Activated B cell treated with CpG ODN at 0.5 μM for 24 hours (primary cell): Measurements from ENCODE around the gene ZNF638. TPM values are rescaled to one million over a fixed set of nuclear protein-coding genes. Genes with fewer than 3 reads are reported as not detected.

ENCODE experiments used
- ATAC-seq: fragments of 200-7000 bp; cut with Tn5 transposase; one replicate; pipeline ENCODE4 v1.10.0; 2021; ENCODE audit warnings: low read depth, mild to moderate bottlenecking, moderate library complexity
- CTCF ChIA-PET: fragments of 350-600 bp; sonication (Branson Sonifier 250); formaldehyde crosslinking; loops from one replicate; lab custom pipeline; 2021; ENCODE audit warnings: antibody characterized with exemption; lab: Charles Lee
- POLR2A ChIA-PET: fragments of 350-600 bp; sonication (Branson Sonifier 250); formaldehyde crosslinking; loops from one replicate; lab custom pipeline; 2021; ENCODE audit warnings: antibody characterized with exemption; lab: Charles Lee
- DNase-seq: peaks from one replicate; pipeline ENCODE4 v3.0.0; 2022
- H3K27ac Mint-ChIP-seq: one replicate; pipeline ENCODE4 v1.8.0; 2020; ENCODE audit warnings: mixed read lengths
- H3K27me3 Mint-ChIP-seq: one replicate; pipeline ENCODE4 v1.8.0; 2021; ENCODE audit warnings: mixed read lengths
- H3K36me3 Mint-ChIP-seq: one replicate; pipeline ENCODE4 v1.8.0; 2021; ENCODE audit warnings: low read depth, mixed read lengths
- H3K4me1 Mint-ChIP-seq: one replicate; pipeline ENCODE4 v1.8.0; 2021; ENCODE audit warnings: mixed read lengths
- H3K4me3 Mint-ChIP-seq: one replicate; pipeline ENCODE4 v1.8.0; 2020; ENCODE audit warnings: mild to moderate bottlenecking, mixed read lengths
- H3K9me3 Mint-ChIP-seq: one replicate; pipeline ENCODE4 v1.8.0; 2020; ENCODE audit warnings: mixed read lengths
- intact Hi-C: fragments of 100-400 bp; cut with micrococcal nuclease; formaldehyde crosslinking; loops from one replicate; pipeline ENCODE4 v1.15.1; 2024
- total RNA-seq: library from RNA; stranded (reverse); gene quantifications from 2 replicates; pipeline ENCODE4 v1.2.3, GENCODE V29; 2022
- TF ChIP-seq, protein P1 (sequence below): fragments of 200-600 bp; IDR thresholded peaks from one replicate; pipeline ENCODE4 v1.8.0; 2022; ENCODE audit warnings: antibody characterized with exemption, mild to moderate bottlenecking

Gene ZNF638
- total RNA-seq, 1 donor from 2014 or later, result 152 TPM

DNA sequence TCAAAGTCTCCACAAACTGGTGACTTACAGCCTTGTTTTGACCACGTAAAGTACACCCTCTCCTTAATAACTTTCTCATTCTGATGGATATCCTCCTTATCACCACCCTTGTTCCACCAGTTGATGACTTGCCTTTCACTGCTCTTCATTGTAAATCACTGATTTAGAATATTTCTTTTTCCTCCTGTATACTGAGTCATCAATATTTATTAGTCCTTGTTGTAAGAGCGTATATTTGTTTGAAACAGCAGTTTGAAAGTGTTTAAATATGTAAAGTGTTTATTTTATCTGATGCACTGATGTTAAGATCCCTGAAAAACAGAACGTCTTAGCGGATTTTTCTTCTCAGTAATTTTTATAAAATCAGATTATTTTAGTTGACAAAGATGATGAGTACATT lies 87.6 kb downstream of the ZNF638 start:
- H3K36me3 Mint-ChIP-seq, result peaks cover 31% of the 10 kb centered on the region
- H3K9me3 Mint-ChIP-seq, result no peaks in the 10 kb centered on the region
- TF ChIP-seq, protein P1, sequence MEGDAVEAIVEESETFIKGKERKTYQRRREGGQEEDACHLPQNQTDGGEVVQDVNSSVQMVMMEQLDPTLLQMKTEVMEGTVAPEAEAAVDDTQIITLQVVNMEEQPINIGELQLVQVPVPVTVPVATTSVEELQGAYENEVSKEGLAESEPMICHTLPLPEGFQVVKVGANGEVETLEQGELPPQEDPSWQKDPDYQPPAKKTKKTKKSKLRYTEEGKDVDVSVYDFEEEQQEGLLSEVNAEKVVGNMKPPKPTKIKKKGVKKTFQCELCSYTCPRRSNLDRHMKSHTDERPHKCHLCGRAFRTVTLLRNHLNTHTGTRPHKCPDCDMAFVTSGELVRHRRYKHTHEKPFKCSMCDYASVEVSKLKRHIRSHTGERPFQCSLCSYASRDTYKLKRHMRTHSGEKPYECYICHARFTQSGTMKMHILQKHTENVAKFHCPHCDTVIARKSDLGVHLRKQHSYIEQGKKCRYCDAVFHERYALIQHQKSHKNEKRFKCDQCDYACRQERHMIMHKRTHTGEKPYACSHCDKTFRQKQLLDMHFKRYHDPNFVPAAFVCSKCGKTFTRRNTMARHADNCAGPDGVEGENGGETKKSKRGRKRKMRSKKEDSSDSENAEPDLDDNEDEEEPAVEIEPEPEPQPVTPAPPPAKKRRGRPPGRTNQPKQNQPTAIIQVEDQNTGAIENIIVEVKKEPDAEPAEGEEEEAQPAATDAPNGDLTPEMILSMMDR, result no peak
- H3K4me1 Mint-ChIP-seq, result peaks cover 6% of the 10 kb centered on the region
- POLR2A ChIA-PET, result no interaction called here
- no peak for DNase-seq
- no peak overlapping the region for H3K4me3 Mint-ChIP-seq
- ATAC-seq, result no peak
- H3K27me3 Mint-ChIP-seq, result no peaks in the 10 kb centered on the region
- CTCF ChIA-PET, result no interaction called here
- H3K27ac Mint-ChIP-seq, result no peak overlapping the region
- intact Hi-C loops, result no loop called here

DNA sequence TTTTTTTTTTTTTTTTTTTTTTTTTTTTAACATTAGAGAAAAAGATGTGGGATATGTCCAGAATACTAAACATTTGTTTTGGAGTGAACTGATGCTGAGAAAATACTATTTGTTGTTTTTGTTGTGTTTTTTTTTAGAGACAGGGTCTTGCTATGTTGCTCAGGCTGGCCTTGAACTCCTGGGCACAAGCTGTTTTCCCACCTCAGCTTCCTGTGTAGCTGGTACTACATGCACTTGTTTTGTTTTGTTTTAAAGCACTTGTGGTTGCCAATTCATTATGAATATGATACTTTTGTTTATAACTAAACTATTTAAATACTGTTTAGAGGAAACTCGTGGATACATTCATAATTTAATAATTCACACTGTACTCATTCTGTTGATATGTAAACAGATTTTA lies 88.4 kb downstream of the ZNF638 start:
- intact Hi-C loops, result no loop called here
- H3K4me1 Mint-ChIP-seq, result peaks cover 6% of the 10 kb centered on the region
- TF ChIP-seq, protein P1, result no peak
- H3K36me3 Mint-ChIP-seq, result peaks cover 40% of the 10 kb centered on the region
- H3K27ac Mint-ChIP-seq, result no peak overlapping the region
- no peak for ATAC-seq
- no peaks in the 10 kb centered on the region for H3K9me3 Mint-ChIP-seq
- ChIA-PET CTCF (no interaction called here), POLR2A (no interaction called here)
- no peak overlapping the region for H3K4me3 Mint-ChIP-seq
- H3K27me3 Mint-ChIP-seq, result no peaks in the 10 kb centered on the region
- DNase-seq, result no peak

DNA sequence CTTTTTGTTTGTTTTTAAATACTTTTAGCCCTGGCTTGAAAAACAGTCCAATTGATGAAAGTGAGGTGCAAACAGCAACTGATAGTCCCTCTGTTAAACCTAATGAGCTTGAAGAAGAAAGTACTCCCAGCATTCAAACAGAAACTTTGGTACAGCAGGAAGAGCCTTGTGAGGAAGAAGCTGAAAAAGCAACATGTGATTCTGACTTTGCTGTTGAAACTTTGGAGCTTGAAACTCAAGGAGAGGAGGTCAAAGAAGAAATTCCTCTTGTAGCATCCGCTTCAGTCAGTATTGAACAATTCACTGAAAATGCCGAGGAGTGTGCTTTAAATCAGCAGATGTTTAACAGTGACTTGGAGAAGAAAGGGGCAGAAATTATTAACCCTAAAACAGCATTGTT lies 91.2 kb downstream of the ZNF638 start:
- no peaks in the 10 kb centered on the region for H3K27me3 Mint-ChIP-seq
- ChIA-PET CTCF (no interaction called here), POLR2A (no interaction called here)
- no peak overlapping the region for H3K4me3 Mint-ChIP-seq
- no peaks in the 10 kb centered on the region for H3K9me3 Mint-ChIP-seq
- peaks cover under 1% of the 10 kb centered on the region for H3K4me1 Mint-ChIP-seq
- ATAC-seq (no peak), DNase-seq (no peak)
- peaks cover 60% of the 10 kb centered on the region for H3K36me3 Mint-ChIP-seq
- H3K27ac Mint-ChIP-seq, result no peak overlapping the region
- intact Hi-C loops, result no loop called here
- TF ChIP-seq, protein P1, result no peak

DNA sequence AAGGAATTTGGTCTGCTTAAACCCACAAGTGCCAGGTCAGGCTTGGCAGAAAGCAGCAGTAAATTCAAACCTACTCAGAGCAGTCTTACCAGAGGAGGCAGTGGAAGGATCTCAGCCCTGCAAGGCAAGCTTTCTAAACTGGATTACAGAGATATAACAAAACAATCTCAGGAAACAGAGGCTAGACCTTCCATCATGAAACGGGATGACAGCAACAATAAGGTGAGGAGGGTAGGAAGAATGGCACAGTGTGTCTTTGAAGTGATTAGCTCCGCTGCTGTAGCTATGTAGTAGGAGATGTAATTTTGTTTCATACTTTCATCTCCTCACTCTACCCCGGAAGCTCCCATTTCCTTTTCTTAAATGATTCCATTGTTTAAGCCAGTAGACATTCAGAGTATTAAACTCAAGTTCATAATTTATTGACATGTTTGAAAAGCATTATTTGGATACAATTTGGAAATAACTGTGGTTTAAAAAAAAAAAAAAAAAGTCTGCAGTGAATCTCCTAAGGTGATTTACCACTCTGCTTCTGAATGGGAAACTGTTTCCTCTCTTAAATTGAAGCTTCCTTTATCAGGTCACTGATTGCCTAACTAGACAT lies 92.3 kb downstream of the ZNF638 start:
- Mint-ChIP-seq H3K4me1 (no peaks in the 10 kb centered on the region), H3K36me3 (peaks cover 68% of the 10 kb centered on the region), H3K4me3 (no peak overlapping the region), H3K9me3 (no peaks in the 10 kb centered on the region), H3K27ac (no peak overlapping the region), H3K27me3 (no peaks in the 10 kb centered on the region)
- DNase-seq, result no peak
- intact Hi-C loops, result no loop called here
- ChIA-PET CTCF (no interaction called here), POLR2A (no interaction called here)
- TF ChIP-seq, protein P1, result no peak
- ATAC-seq, result no peak

DNA sequence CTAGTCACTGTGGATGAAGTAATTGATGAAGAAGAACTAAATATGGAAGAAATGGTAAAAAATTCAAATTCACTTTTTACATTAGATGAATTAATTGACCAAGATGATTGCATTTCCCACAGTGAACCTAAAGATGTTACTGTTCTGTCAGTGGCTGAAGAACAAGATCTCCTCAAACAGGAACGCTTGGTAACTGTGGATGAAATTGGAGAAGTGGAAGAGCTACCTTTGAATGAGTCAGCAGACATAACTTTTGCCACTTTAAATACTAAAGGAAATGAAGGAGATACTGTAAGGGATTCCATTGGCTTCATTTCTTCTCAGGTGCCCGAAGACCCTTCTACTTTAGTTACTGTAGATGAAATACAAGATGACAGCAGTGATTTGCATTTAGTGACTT lies 95.1 kb downstream of the ZNF638 start:
- Mint-ChIP-seq H3K9me3 (no peaks in the 10 kb centered on the region), H3K27me3 (no peaks in the 10 kb centered on the region), H3K36me3 (peaks cover 79% of the 10 kb centered on the region), H3K4me3 (no peak overlapping the region), H3K4me1 (no peaks in the 10 kb centered on the region), H3K27ac (no peak overlapping the region)
- intact Hi-C loops, result no loop called here
- TF ChIP-seq, protein P1, result no peak
- ChIA-PET CTCF (no interaction called here), POLR2A (no interaction called here)
- DNase-seq (no peak), ATAC-seq (no peak)
